HEK293 (cell line): ENCODE measurements around the gene HPS4.
A peak's percentile ranks its signal among the peaks of the same experiment; 100 is the strongest.

ENCODE experiments used
- CTCF ChIA-PET: fragments of 350-600 bp; formaldehyde crosslinking; extraction: SDS; loops from one replicate; lab custom pipeline; 2021; ENCODE audit warnings: antibody characterized with exemption; lab: Yijun Ruan, JAX
- POLR2A ChIA-PET: fragments of 300-600 bp; formaldehyde crosslinking; extraction: SDS; loops from one replicate; lab custom pipeline; 2020; ENCODE audit warnings: antibody characterized with exemption, inconsistent platforms; lab: Yijun Ruan, JAX
- H3K27ac ChIP-seq: fragments of 200-500 bp; sonication (Bioruptor generic); 2 replicates; pipeline ENCODE4 v1.5.1; 2014; ENCODE audit warnings: low read depth, low read length, control low read depth, inconsistent platforms; ENCODE audit errors: extremely low read depth
- H3K36me3 ChIP-seq, 2 experiments: fragments of 200-500 bp in 1 of 2; sonication (Bioruptor generic) in 1 of 2; 1 replicate in 1 of 2; 2 replicates in 1 of 2; pipeline ENCODE4 v1.5.1; 2014 to 2017; ENCODE audit warnings: inconsistent platforms in 2 of 2, low read length in 2 of 2; ENCODE audit not compliant: control insufficient read depth in 2 of 2, insufficient read depth in 1 of 2
- H3K4me1 ChIP-seq: fragments of 200-500 bp; sonication (Bioruptor generic); 2 replicates; pipeline ENCODE4 v1.5.1; 2014; ENCODE audit warnings: mild to moderate bottlenecking, low read length, inconsistent platforms; ENCODE audit not compliant: control insufficient read depth, insufficient read depth
- H3K4me3 ChIP-seq: 2 replicates; pipeline ENCODE4 v1.5.1; 2011; ENCODE audit warnings: low read depth, mild to moderate bottlenecking, control low read depth, low read length, moderate library complexity
- H3K9me3 ChIP-seq: fragments of 200-500 bp; sonication (Bioruptor generic); 2 replicates; pipeline ENCODE4 v1.5.1; 2014; ENCODE audit warnings: low read depth, low read length, inconsistent platforms; ENCODE audit not compliant: control insufficient read depth, insufficient read depth
- BCL11B ChIP-seq: fragments of 450-650 bp; formaldehyde crosslinking; IDR thresholded peaks from 2 replicates; pipeline ENCODE4 v1.5.1; 2016; ENCODE audit warnings: low read depth, missing biosample characterization, missing genetic modification characterization
- EGR2 ChIP-seq: fragments of 450-650 bp; formaldehyde crosslinking; IDR thresholded peaks from 2 replicates; pipeline ENCODE4 v1.5.1; 2016; ENCODE audit warnings: low read depth, missing biosample characterization, missing genetic modification characterization
- KLF8 ChIP-seq: fragments of 450-650 bp; formaldehyde crosslinking; IDR thresholded peaks from 2 replicates; pipeline ENCODE4 v1.5.1; 2016; ENCODE audit warnings: missing biosample characterization, missing genetic modification characterization
- OSR2 ChIP-seq: fragments of 450-650 bp; formaldehyde crosslinking; IDR thresholded peaks from 2 replicates; pipeline ENCODE4 v1.5.1; 2016; ENCODE audit warnings: missing biosample characterization, missing genetic modification characterization
- OVOL3 ChIP-seq: fragments of 450-650 bp; formaldehyde crosslinking; IDR thresholded peaks from 2 replicates; pipeline ENCODE4 v1.5.1; 2016; ENCODE audit warnings: missing biosample characterization, missing genetic modification characterization
- ZBTB1 ChIP-seq: fragments of 450-650 bp; formaldehyde crosslinking; IDR thresholded peaks from 2 replicates; pipeline ENCODE4 v1.5.1; 2016; ENCODE audit warnings: missing biosample characterization, missing genetic modification characterization
- ZNF114 ChIP-seq: fragments of 450-650 bp; formaldehyde crosslinking; IDR thresholded peaks from 2 replicates; pipeline ENCODE4 v1.5.0; 2017; ENCODE audit warnings: missing biosample characterization, missing genetic modification characterization
- ZNF16 ChIP-seq: fragments of 450-650 bp; formaldehyde crosslinking; IDR thresholded peaks from 2 replicates; pipeline ENCODE4 v1.5.1; 2016; ENCODE audit warnings: low read depth, missing biosample characterization, missing genetic modification characterization
- ZNF174 ChIP-seq: fragments of 450-650 bp; formaldehyde crosslinking; IDR thresholded peaks from 2 replicates; pipeline ENCODE4 v1.5.0; 2017; ENCODE audit warnings: missing biosample characterization, mild to moderate bottlenecking, missing genetic modification characterization
- ZNF274 ChIP-seq, 2 experiments: fragments of 200-500 bp in 1 of 2; fragments of 450-650 bp in 1 of 2; sonication (Bioruptor generic) in 1 of 2; formaldehyde crosslinking in 1 of 2; IDR thresholded peaks; 2 replicates each; pipeline versions ENCODE4 v1.5.1 to v1.6.1; 2014 to 2016; ENCODE audit warnings: borderline replicate concordance in 1 of 2, inconsistent platforms in 1 of 2, low read length in 1 of 2, missing biosample characterization in 1 of 2, missing genetic modification characterization in 1 of 2
- ZNF292 ChIP-seq: fragments of 450-650 bp; formaldehyde crosslinking; IDR thresholded peaks from 2 replicates; pipeline ENCODE4 v1.5.1; 2016; ENCODE audit warnings: low read depth, missing biosample characterization, missing genetic modification characterization, borderline replicate concordance
- ZNF341 ChIP-seq: fragments of 450-650 bp; formaldehyde crosslinking; IDR thresholded peaks from 2 replicates; pipeline ENCODE4; 2016; ENCODE audit warnings: low read depth, missing biosample characterization, missing genetic modification characterization
- ZNF416 ChIP-seq: fragments of 450-650 bp; formaldehyde crosslinking; IDR thresholded peaks from 2 replicates; pipeline ENCODE4 v1.5.1; 2016; ENCODE audit warnings: missing biosample characterization, missing genetic modification characterization
- ZNF555 ChIP-seq: fragments of 450-650 bp; formaldehyde crosslinking; conservative IDR thresholded peaks from 2 replicates; pipeline ENCODE4 v1.5.1; 2017; ENCODE audit warnings: missing biosample characterization, mild to moderate bottlenecking, missing genetic modification characterization, inconsistent platforms
- ZNF596 ChIP-seq: fragments of 450-650 bp; IDR thresholded peaks from 2 replicates; pipeline ENCODE4 v1.5.0; 2018; ENCODE audit warnings: missing biosample characterization, mild to moderate bottlenecking, missing genetic modification characterization, moderate library complexity
- ZNF654 ChIP-seq: fragments of 450-650 bp; formaldehyde crosslinking; IDR thresholded peaks from 2 replicates; pipeline ENCODE4 v1.5.1; 2016; ENCODE audit warnings: low read depth, missing biosample characterization, missing genetic modification characterization
- ZNF670 ChIP-seq: fragments of 450-650 bp; formaldehyde crosslinking; IDR thresholded peaks from 2 replicates; pipeline ENCODE4 v1.5.1; 2016; ENCODE audit warnings: missing biosample characterization, missing genetic modification characterization, low read depth
- ZSCAN23 ChIP-seq: fragments of 450-650 bp; formaldehyde crosslinking; IDR thresholded peaks from 2 replicates; pipeline ENCODE4 v1.5.1; 2016; ENCODE audit warnings: missing biosample characterization, missing genetic modification characterization
- ZXDB ChIP-seq: fragments of 450-650 bp; formaldehyde crosslinking; IDR thresholded peaks from 2 replicates; pipeline ENCODE4 v1.5.1; 2016; ENCODE audit warnings: missing biosample characterization, missing genetic modification characterization
- TF ChIP-seq, protein P1 (sequence below): fragments of 450-650 bp; formaldehyde crosslinking; conservative IDR thresholded peaks from 2 replicates; pipeline ENCODE4 v1.5.1; 2016; ENCODE audit warnings: low read depth, missing biosample characterization, missing genetic modification characterization
- TF ChIP-seq, protein P2 (sequence below): fragments of 450-650 bp; formaldehyde crosslinking; IDR thresholded peaks from 2 replicates; pipeline ENCODE4 v1.5.1; 2016; ENCODE audit warnings: missing biosample characterization, missing genetic modification characterization
- TF ChIP-seq, protein P3 (sequence below): fragments of 450-650 bp; formaldehyde crosslinking; IDR thresholded peaks from 2 replicates; pipeline ENCODE4 v1.5.1; 2017; ENCODE audit warnings: missing biosample characterization, missing genetic modification characterization
- TF ChIP-seq, protein P4 (sequence below): fragments of 450-650 bp; formaldehyde crosslinking; IDR thresholded peaks from 2 replicates; pipeline ENCODE4 v1.5.1; 2017; ENCODE audit warnings: missing biosample characterization, mild to moderate bottlenecking, missing genetic modification characterization, moderate library complexity
- TF ChIP-seq, protein P5 (sequence below): fragments of 450-650 bp; formaldehyde crosslinking; IDR thresholded peaks from 2 replicates; pipeline ENCODE4 v1.5.1; 2016; ENCODE audit warnings: missing biosample characterization, missing genetic modification characterization, low read depth

Gene HPS4

DNA sequence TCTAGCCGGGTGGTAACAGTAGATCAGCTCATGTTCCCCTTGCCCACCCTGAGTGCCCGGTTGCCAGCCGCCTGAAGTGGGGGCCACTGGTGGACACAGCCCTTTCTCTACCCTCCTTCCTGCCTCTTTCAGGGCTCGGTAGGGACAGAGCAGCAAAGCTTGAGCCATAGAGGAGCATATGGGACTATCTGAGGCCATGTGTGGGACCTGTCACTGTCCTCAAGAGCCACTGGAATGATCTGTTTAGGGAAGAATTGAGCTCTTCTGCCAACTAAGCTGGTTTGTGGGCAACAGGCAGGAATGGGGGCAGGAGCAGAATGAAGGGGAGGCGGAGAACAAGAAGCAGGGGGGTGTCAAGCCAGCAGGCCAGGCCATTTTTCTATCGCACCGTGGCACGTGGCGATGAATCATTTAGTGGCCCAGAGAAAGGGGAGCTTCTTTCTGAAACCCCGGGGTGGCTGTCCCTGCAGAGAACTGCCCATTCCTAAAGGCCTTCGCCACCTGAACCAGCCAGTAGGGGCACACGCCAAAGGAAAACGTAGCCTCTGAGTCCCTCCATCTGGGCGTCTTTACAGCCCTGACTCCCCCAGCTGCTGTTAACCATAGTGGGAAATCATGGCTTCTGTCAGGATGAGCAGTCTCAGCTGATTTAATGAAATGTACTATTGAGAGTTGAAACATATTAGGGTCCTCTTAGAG is 45.7 kb downstream of the HPS4 start:
- no peaks in the 10 kb centered on the region for H3K4me1 ChIP-seq
- ChIA-PET POLR2A (interaction anchor here (0.6 kb wide), 1 partner anchor 19 kb away, joined by 3 read pairs; no protein-coding TSS in a partner anchor), CTCF (interaction anchor here (1.9 to 2.1 kb wide), 2 partner anchors 23 to 24 kb away, joined by 5 to 8 read pairs; no protein-coding TSS in a partner anchor)
- no peak for TF ChIP-seq ZNF292 (tag by site-specific recombination)
- TF ChIP-seq ZNF174 (tag by site-specific recombination), result no peak
- TF ChIP-seq ZNF555, result no peak
- no peak for TF ChIP-seq ZNF114 (tag by site-specific recombination)
- TF ChIP-seq OSR2 (tag by site-specific recombination), result no peak
- 0 out of 2 replicates have a peak, but pooled peaks have one; percentile 44 for TF ChIP-seq ZNF341 (tag by site-specific recombination)
- TF ChIP-seq EGR2 (tag by site-specific recombination), result no peak
- TF ChIP-seq, protein P1, sequence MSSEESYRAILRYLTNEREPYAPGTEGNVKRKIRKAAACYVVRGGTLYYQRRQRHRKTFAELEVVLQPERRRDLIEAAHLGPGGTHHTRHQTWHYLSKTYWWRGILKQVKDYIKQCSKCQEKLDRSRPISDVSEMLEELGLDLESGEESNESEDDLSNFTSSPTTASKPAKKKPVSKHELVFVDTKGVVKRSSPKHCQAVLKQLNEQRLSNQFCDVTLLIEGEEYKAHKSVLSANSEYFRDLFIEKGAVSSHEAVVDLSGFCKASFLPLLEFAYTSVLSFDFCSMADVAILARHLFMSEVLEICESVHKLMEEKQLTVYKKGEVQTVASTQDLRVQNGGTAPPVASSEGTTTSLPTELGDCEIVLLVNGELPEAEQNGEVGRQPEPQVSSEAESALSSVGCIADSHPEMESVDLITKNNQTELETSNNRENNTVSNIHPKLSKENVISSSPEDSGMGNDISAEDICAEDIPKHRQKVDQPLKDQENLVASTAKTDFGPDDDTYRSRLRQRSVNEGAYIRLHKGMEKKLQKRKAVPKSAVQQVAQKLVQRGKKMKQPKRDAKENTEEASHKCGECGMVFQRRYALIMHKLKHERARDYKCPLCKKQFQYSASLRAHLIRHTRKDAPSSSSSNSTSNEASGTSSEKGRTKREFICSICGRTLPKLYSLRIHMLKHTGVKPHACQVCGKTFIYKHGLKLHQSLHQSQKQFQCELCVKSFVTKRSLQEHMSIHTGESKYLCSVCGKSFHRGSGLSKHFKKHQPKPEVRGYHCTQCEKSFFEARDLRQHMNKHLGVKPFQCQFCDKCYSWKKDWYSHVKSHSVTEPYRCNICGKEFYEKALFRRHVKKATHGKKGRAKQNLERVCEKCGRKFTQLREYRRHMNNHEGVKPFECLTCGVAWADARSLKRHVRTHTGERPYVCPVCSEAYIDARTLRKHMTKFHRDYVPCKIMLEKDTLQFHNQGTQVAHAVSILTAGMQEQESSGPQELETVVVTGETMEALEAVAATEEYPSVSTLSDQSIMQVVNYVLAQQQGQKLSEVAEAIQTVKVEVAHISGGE (tag by site-specific recombination), result no peak
- peaks cover 0 to 25% of the 10 kb centered on the region in 2 experiments; a peak in 1 of 3 replicates for H3K36me3 ChIP-seq
- H3K27ac ChIP-seq, result no peak overlapping the region
- no peak overlapping the region for H3K4me3 ChIP-seq
- H3K9me3 ChIP-seq, result no peaks in the 10 kb centered on the region

DNA sequence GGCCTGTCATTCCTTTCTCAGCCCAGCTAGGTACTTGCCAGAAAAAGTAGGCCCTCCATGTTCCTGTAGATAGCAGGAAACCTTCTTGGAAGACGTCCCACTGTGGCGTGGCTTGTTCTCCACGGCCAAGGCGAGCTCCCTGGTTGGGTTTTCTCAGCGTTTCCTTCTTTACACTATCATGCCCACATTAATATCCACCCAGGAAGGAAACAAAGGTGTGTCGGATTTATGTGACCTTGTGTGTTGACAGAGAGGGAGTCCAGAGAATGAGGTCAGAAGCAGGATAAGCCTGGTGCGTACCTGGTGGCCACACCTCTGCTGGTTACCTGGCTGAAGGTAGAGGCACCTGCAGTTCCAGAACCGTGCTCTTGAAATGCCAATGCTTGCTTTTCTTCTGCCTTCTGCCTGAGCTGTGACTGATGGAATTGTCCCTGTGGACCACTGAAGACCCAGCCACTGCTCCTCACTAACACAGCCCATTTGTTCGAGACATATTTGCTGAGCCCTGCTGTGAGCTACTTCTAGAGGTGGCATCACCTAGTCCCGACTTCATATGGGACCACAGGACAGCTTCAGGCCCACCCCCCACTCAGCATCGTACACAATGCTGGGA is 46.6 kb downstream of the HPS4 start:
- Histone ChIP-seq H3K9me3 (no peaks in the 10 kb centered on the region), H3K27ac (no peak overlapping the region), H3K4me1 (no peaks in the 10 kb centered on the region), H3K4me3 (no peak overlapping the region), H3K36me3 (peaks cover 0 to 25% of the 10 kb centered on the region in 2 experiments; a peak in 1 of 3 replicates)
- ChIA-PET POLR2A (interaction anchor here (0.6 kb wide), 1 partner anchor 20 kb away, joined by 3 read pairs; no protein-coding TSS in a partner anchor), CTCF (interaction anchor here (1.9 to 2.1 kb wide), 2 partner anchors 24 to 25 kb away, joined by 5 to 8 read pairs; no protein-coding TSS in a partner anchor)
- TF ChIP-seq, protein P2, sequence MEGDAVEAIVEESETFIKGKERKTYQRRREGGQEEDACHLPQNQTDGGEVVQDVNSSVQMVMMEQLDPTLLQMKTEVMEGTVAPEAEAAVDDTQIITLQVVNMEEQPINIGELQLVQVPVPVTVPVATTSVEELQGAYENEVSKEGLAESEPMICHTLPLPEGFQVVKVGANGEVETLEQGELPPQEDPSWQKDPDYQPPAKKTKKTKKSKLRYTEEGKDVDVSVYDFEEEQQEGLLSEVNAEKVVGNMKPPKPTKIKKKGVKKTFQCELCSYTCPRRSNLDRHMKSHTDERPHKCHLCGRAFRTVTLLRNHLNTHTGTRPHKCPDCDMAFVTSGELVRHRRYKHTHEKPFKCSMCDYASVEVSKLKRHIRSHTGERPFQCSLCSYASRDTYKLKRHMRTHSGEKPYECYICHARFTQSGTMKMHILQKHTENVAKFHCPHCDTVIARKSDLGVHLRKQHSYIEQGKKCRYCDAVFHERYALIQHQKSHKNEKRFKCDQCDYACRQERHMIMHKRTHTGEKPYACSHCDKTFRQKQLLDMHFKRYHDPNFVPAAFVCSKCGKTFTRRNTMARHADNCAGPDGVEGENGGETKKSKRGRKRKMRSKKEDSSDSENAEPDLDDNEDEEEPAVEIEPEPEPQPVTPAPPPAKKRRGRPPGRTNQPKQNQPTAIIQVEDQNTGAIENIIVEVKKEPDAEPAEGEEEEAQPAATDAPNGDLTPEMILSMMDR (tag by site-specific recombination), result no peak
- TF ChIP-seq KLF8 (tag by site-specific recombination) (no peak), ZBTB1 (no peak), BCL11B (tag by site-specific recombination) (no peak), OVOL3 (tag by site-specific recombination) (no peak), ZNF654 (tag by site-specific recombination) (no peak), ZSCAN23 (tag by site-specific recombination) (no peak), ZNF16 (no peak), ZNF596 (tag by site-specific recombination) (no peak), ZXDB (tag by site-specific recombination) (no peak), ZNF416 (tag by site-specific recombination) (no peak), ZNF274 (IDR thresholded peaks at IDR 0.05; ENCODE audit: low read length) (no peak), ZNF274 (tag by site-specific recombination; IDR thresholded peaks at IDR 0.05; ENCODE audit: borderline replicate concordance) (no peak), ZNF670 (tag by site-specific recombination) (no peak)
- TF ChIP-seq, protein P3, sequence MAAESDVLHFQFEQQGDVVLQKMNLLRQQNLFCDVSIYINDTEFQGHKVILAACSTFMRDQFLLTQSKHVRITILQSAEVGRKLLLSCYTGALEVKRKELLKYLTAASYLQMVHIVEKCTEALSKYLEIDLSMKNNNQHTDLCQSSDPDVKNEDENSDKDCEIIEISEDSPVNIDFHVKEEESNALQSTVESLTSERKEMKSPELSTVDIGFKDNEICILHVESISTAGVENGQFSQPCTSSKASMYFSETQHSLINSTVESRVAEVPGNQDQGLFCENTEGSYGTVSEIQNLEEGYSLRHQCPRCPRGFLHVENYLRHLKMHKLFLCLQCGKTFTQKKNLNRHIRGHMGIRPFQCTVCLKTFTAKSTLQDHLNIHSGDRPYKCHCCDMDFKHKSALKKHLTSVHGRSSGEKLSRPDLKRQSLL (tag by site-specific recombination), result no peak
- TF ChIP-seq, protein P4, sequence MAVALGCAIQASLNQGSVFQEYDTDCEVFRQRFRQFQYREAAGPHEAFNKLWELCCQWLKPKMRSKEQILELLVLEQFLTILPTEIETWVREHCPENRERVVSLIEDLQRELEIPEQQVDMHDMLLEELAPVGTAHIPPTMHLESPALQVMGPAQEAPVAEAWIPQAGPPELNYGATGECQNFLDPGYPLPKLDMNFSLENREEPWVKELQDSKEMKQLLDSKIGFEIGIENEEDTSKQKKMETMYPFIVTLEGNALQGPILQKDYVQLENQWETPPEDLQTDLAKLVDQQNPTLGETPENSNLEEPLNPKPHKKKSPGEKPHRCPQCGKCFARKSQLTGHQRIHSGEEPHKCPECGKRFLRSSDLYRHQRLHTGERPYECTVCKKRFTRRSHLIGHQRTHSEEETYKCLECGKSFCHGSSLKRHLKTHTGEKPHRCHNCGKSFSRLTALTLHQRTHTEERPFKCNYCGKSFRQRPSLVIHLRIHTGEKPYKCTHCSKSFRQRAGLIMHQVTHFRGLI, result no peak
- TF ChIP-seq, protein P5, sequence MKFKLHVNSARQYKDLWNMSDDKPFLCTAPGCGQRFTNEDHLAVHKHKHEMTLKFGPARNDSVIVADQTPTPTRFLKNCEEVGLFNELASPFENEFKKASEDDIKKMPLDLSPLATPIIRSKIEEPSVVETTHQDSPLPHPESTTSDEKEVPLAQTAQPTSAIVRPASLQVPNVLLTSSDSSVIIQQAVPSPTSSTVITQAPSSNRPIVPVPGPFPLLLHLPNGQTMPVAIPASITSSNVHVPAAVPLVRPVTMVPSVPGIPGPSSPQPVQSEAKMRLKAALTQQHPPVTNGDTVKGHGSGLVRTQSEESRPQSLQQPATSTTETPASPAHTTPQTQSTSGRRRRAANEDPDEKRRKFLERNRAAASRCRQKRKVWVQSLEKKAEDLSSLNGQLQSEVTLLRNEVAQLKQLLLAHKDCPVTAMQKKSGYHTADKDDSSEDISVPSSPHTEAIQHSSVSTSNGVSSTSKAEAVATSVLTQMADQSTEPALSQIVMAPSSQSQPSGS (tag by site-specific recombination), result no peak
